Heart left ventricle (tissue), 16 donors: Measurements from ENCODE around the gene NCOA3. TPM values are rescaled to one million over a fixed set of nuclear protein-coding genes. Genes with fewer than 3 reads are reported as not detected.
A peak's percentile ranks its signal among the peaks of the same experiment; 100 is the strongest.

Experiments used
- ATAC-seq, 4 donors: fragments of 200-7000 bp; cut with Tn5 transposase; one replicate each; pipeline ENCODE4 v1.9.1; 2020 to 2022; ENCODE audit warnings: moderate library complexity in 4 of 4, mild to moderate bottlenecking in 3 of 4, moderate number of reproducible peaks in 1 of 4
- DNase-seq, 5 donors: peaks; one replicate each; pipeline ENCODE4 v3.0.0-alpha.2; 2020
- H3K27ac ChIP-seq, 12 donors: fragments of 200-600 bp; sonication (generic) in 4 of 12; one replicate each; pipeline versions ENCODE4 v1.5.0 to v1.8.0; 2016 to 2022; ENCODE audit warnings: mild to moderate bottlenecking in 2 of 12
- H3K27me3 ChIP-seq, 9 donors: fragments of 200-600 bp; sonication (generic) in 2 of 9; one replicate each; pipeline versions ENCODE4 v1.5.1 to v1.8.0; 2016 to 2022; ENCODE audit warnings: mild to moderate bottlenecking in 3 of 9
- H3K36me3 ChIP-seq, 9 donors: fragments of 200-600 bp; sonication (generic) in 2 of 9; one replicate each; pipeline versions ENCODE4 v1.5.0 to v1.8.0; 2018 to 2022; ENCODE audit warnings: mild to moderate bottlenecking in 2 of 9
- H3K4me1 ChIP-seq, 12 donors: fragments of 200-600 bp; sonication (generic) in 4 of 12; one replicate each; pipeline versions ENCODE4 v1.5.0 to v1.8.0; 2016 to 2022; ENCODE audit warnings: mild to moderate bottlenecking in 3 of 12
- H3K4me3 ChIP-seq, 12 donors: fragments of 200-600 bp; sonication (generic) in 4 of 12; one replicate each; pipeline versions ENCODE4 v1.5.0 to v1.8.0; 2017 to 2022; ENCODE audit warnings: mild to moderate bottlenecking in 9 of 12, moderate library complexity in 4 of 12
- H3K9me3 ChIP-seq, 12 donors: fragments of 200-600 bp; sonication (generic) in 4 of 12; one replicate each; pipeline versions ENCODE4 v1.5.0 to v1.8.0; 2016 to 2022; ENCODE audit warnings: mild to moderate bottlenecking in 1 of 12
- CTCF ChIP-seq, 12 donors: fragments of 200-600 bp; sonication (generic) in 4 of 12; IDR thresholded peaks; one replicate each; pipeline versions ENCODE4 v1.5.0 to v1.8.0; 2018 to 2022; ENCODE audit warnings: antibody characterized with exemption in 12 of 12, mild to moderate bottlenecking in 5 of 12
- POLR2A ChIP-seq, 2 donors: fragments of 450-650 bp; IDR thresholded peaks; one replicate each; pipeline ENCODE4 v1.6.1; 2017; ENCODE audit warnings: antibody characterized with exemption in 2 of 2, mild to moderate bottlenecking in 2 of 2, moderate library complexity in 2 of 2
- WGBS, 4 donors: extraction: QIAGEN DNeasy Blood & Tissue Kit in 2 of 4; methylation state at CpG; one replicate each; pipeline versions ENCODE4 v1.1.5 to v1.1.7; 2013 to 2018; 5-methylcytosine and 5-hydroxymethylcytosine counted together
- intact Hi-C, 10 donors: fragments of 100-400 bp; cut with DNase I; formaldehyde crosslinking; loops; one replicate each; pipeline versions ENCODE4 v1.11.1 to v1.14.2; 2022
- polyA plus RNA-seq, 2 donors: library from polyadenylated mRNA; stranded (reverse); fragments of 200-250 nt; gene quantifications; one replicate each; pipeline ENCODE4 v1.2.3, GENCODE V29; 2013
- total RNA-seq, 9 donors: library from RNA; depleted of rRNA in 2 of 9; stranded (reverse); fragments of >200 nt in 2 of 9; fragmentation: NEBNext Ultra II Directional in 3 of 9; extraction: Animal tissue kit (Norgen Biotek cat#: 25700) in 3 of 9; gene quantifications; one replicate each; pipeline versions ENCODE4 v1.1.0 to v1.2.4, GENCODE V29; 2016 to 2023
- donor health status: ischemic (EF 13 %, LVEDD 7.1; RV severe dilation, severe dysfunction).
- donor health status: healthy with polysubstance abuse.
- donor health status: DM: no; HTN: yes; CAD: no.
- donor health status: DM: no; HTN: no; CAD: no.
- donor health status: ischemic (EF 25% LVEDD 6.9; RV normal size, moderate dysfunction).
- donor health status: ischemic (EF 25% LVEDD 5.7; RV mildly dilated, moderate dysfunction).
- donor health status: healthy.
- donor health status: DM: yes; HTN: yes; CAD: no.
- donor health status: ischemic (EF 35%, LVEDD 5.7; RV mildly dilated, moderate dysfunction).
- donor health status: nonischemic (EF 11% LVEDD 7.7; RV severe dilation, severe dysfunction).
- donor health status: DM: yes; HTN: yes; CAD: no.
- donor health status: PGD.
- donor health status: ischemic (EF 29% LVEDD 5.4; RV normal size, mild dysfunction).
- donor health status: nonischemic (EF 23%, LVEDD 6.1; RV moderate dilation, normal function).

The NCOA3 gene
- total and polyA plus RNA-seq, 11 donors, result 6.7 to 39.3 (median 25.3) TPM

GRCh38 chr20:47677635-47678453 is 176.2 kb downstream of the NCOA3 start:
- Histone ChIP-seq H3K4me3 (no peak overlapping the region), H3K27ac (no peak overlapping the region), H3K9me3 (no peaks in the 10 kb centered on the region), H3K27me3 (no peaks in the 10 kb centered on the region), H3K36me3 (peaks cover 0 to 32% (median 12%) of the 10 kb centered on the region in 9 donors), H3K4me1 (peaks cover 0 to 26% (median 16%) of the 10 kb centered on the region in 12 donors)
- 40 to 54% (median 47%) methylated on average over 14 to 15 of the region's 15 CpGs for WGBS, 4 donors
- peak; percentile 62 to 82 (median 72) for TF ChIP-seq CTCF (IDR thresholded peaks at IDR 0.05)
- peak in 1 of 2 donors; percentile 23 for TF ChIP-seq POLR2A (IDR thresholded peaks at IDR 0.05)
- no peak for DNase-seq
- no peak for ATAC-seq
- intact Hi-C loops, result loop anchor here (1.0 to 10.0 kb wide), 7 partner anchors 49 to 944 kb away; partner anchors contain the start of gene SULF2 (in 2 of the 10)

- 94 to 97% (median 96%) methylated on average over 14 to 17 of the region's 17 CpGs for WGBS, 4 donors
- H3K9me3 ChIP-seq, result no peaks in the 10 kb centered on the region
- DNase-seq, result no peak
- intact Hi-C loops, result loop anchor here (1.0 to 10.0 kb wide), 7 partner anchors 49 to 944 kb away; partner anchors contain the start of gene SULF2 (in 2 of the 10)
- no peak overlapping the region for H3K4me3 ChIP-seq
- H3K27ac ChIP-seq, result no peak overlapping the region
- peaks cover 0 to 30% (median 12%) of the 10 kb centered on the region in 9 donors for H3K36me3 ChIP-seq
- no peak for ATAC-seq
- H3K4me1 ChIP-seq, result peaks cover 0 to 28% (median 17%) of the 10 kb centered on the region in 12 donors
- no peaks in the 10 kb centered on the region for H3K27me3 ChIP-seq
- no peak for TF ChIP-seq POLR2A (IDR thresholded peaks at IDR 0.05)
- TF ChIP-seq CTCF (IDR thresholded peaks at IDR 0.05), result no peak
These were observed 176.8 kb downstream of the NCOA3 start for GRCh38 chr20:47678536-47678935.

- peaks cover 0 to 28% (median 17%) of the 10 kb centered on the region in 12 donors for H3K4me1 ChIP-seq
- H3K27me3 ChIP-seq, result no peaks in the 10 kb centered on the region
- H3K27ac ChIP-seq, result no peak overlapping the region
- intact Hi-C loops, result loop anchor here in 9 of 10 donors (2.0 to 10.0 kb wide), 6 partner anchors 48 to 943 kb away; partner anchors contain the start of gene SULF2 (in 2 of the 9)
- DNase-seq, result no peak
- peaks cover 0 to 26% (median 10%) of the 10 kb centered on the region in 9 donors for H3K36me3 ChIP-seq
- TF ChIP-seq POLR2A (IDR thresholded peaks at IDR 0.05), result no peak
- TF ChIP-seq CTCF (IDR thresholded peaks at IDR 0.05), result no peak
- H3K4me3 ChIP-seq, result no peak overlapping the region
- H3K9me3 ChIP-seq, result no peaks in the 10 kb centered on the region
- 88 to 97% (median 94%) methylated on average over 2 to 4 of the region's 4 CpGs for WGBS, 4 donors
- ATAC-seq, result no peak
These were observed 177.8 kb downstream of the NCOA3 start for GRCh38 chr20:47679462-47679861.
